CD8-positive, alpha-beta memory T cell (primary cell): ENCODE data around the gene KLHL22. TPM values are rescaled to one million over a fixed set of nuclear protein-coding genes. Genes with fewer than 3 reads are reported as not detected.

Experiments
- CTCF ChIA-PET: fragments of 350-600 bp; sonication (Branson Sonifier 250); formaldehyde crosslinking; loops from one replicate; lab custom pipeline; 2021; ENCODE audit warnings: antibody characterized with exemption; lab: Charles Lee
- POLR2A ChIA-PET: fragments of 350-600 bp; sonication (Branson Sonifier 250); formaldehyde crosslinking; loops from one replicate; lab custom pipeline; 2021; ENCODE audit warnings: antibody characterized with exemption; lab: Charles Lee
- DNase-seq, 5 donors: peaks; one replicate each; pipeline versions ENCODE4 v3.0.0 to v3.0.0-alpha.2; 2020 to 2022; ENCODE audit warnings: mixed read lengths in 1 of 5
- H3K27ac ChIP-seq: one replicate; pipeline ENCODE4 v1.7.0; 2013; ENCODE audit warnings: low read depth, mild to moderate bottlenecking, low read length, moderate library complexity
- H3K27me3 ChIP-seq: 2 replicates; pipeline ENCODE4 v1.7.0; 2013; ENCODE audit warnings: low read length, mild to moderate bottlenecking; ENCODE audit not compliant: insufficient read depth, poor library complexity, severe bottlenecking
- H3K36me3 ChIP-seq: 2 replicates; pipeline ENCODE4 v1.7.0; 2013; ENCODE audit warnings: mild to moderate bottlenecking, low read length, moderate library complexity; ENCODE audit not compliant: insufficient read depth
- H3K4me1 ChIP-seq: 2 replicates; pipeline ENCODE4 v1.7.0; 2013; ENCODE audit warnings: mild to moderate bottlenecking, low read length, moderate library complexity; ENCODE audit not compliant: insufficient read depth
- H3K4me3 ChIP-seq: 2 replicates; pipeline ENCODE4 v1.7.0; 2013; ENCODE audit warnings: mild to moderate bottlenecking, low read length
- H3K9me3 ChIP-seq: 2 replicates; pipeline ENCODE4 v1.7.0; 2013; ENCODE audit warnings: mild to moderate bottlenecking, low read length
- H3K27ac Mint-ChIP-seq, 8 donors: one replicate each; pipeline ENCODE4 v1.8.0; 2020 to 2021; ENCODE audit warnings: mixed read lengths in 8 of 8, mild to moderate bottlenecking in 6 of 8, inconsistent platforms in 3 of 8, moderate library complexity in 3 of 8
- H3K27me3 Mint-ChIP-seq, 2 donors: one replicate each; pipeline ENCODE4 v1.8.0; 2020 to 2021; ENCODE audit warnings: mixed read lengths in 2 of 2, mild to moderate bottlenecking in 1 of 2, moderate library complexity in 1 of 2
- H3K36me3 Mint-ChIP-seq, 3 donors: one replicate each; pipeline ENCODE4 v1.8.0; 2020 to 2021; ENCODE audit warnings: mixed read lengths in 3 of 3, inconsistent platforms in 1 of 3, mild to moderate bottlenecking in 1 of 3
- H3K4me1 Mint-ChIP-seq, 3 donors: one replicate each; pipeline ENCODE4 v1.8.0; 2020 to 2021; ENCODE audit warnings: mixed read lengths in 3 of 3, inconsistent platforms in 1 of 3, mild to moderate bottlenecking in 1 of 3
- H3K4me3 Mint-ChIP-seq, 7 donors: one replicate each; pipeline ENCODE4 v1.8.0; 2020 to 2021; ENCODE audit warnings: mixed read lengths in 7 of 7, mild to moderate bottlenecking in 6 of 7, moderate library complexity in 4 of 7, inconsistent platforms in 2 of 7
- H3K9me3 Mint-ChIP-seq, 5 donors: one replicate each; pipeline ENCODE4 v1.8.0; 2020 to 2022; ENCODE audit warnings: mixed read lengths in 5 of 5, mild to moderate bottlenecking in 3 of 5, moderate library complexity in 2 of 5, inconsistent platforms in 1 of 5
- polyA plus RNA-seq: library from polyadenylated mRNA; unstranded; fragments of 300-500 nt; fragmentation: Illumina TruSeq; gene quantifications from one replicate; pipeline ENCODE4 v1.2.3, GENCODE V29; 2021
- total RNA-seq, 2 experiments: library from RNA; stranded (reverse); gene quantifications; one replicate each; pipeline ENCODE4 v1.2.3, GENCODE V29; 2021

Gene KLHL22
- total and polyA plus RNA-seq, 3 experiments from 2014 or later = 17.2 to 25.4 (median 17.6) TPM

- no peaks in the 10 kb centered on the region for H3K36me3 ChIP-seq
- Mint-ChIP-seq H3K27ac (peak overlapping the region in 4 of 8 donors; percentile 28 to 79 (median 52)), H3K36me3 (peaks cover 0 to 3% (median 3%) of the 10 kb centered on the region in 3 donors), H3K4me1 (peaks cover 11 to 26% (median 13%) of the 10 kb centered on the region in 3 donors), H3K27me3 (peaks cover 35 to 42% of the 10 kb centered on the region in 2 donors), H3K9me3 (no peaks in the 10 kb centered on the region), H3K4me3 (peak overlapping the region; percentile 72 to 89 (median 83))
- ChIA-PET CTCF (interaction anchor here (1.1 to 1.3 kb wide), 2 partner anchors 19 to 26 kb away, joined by 3 to 4 read pairs; no protein-coding TSS in a partner anchor), POLR2A (no interaction called here)
- peak overlapping the region; percentile 27 for H3K4me3 ChIP-seq
- H3K9me3 ChIP-seq = no peaks in the 10 kb centered on the region
- peaks cover 13% of the 10 kb centered on the region for H3K4me1 ChIP-seq
- no peak overlapping the region for H3K27ac ChIP-seq
- DNase-seq = peak in 1 of 5 donors; percentile 47
- H3K27me3 ChIP-seq = peaks cover 35% of the 10 kb centered on the region
Observed at GRCh38 chr22:20436768-20437612, 58.6 kb downstream of the KLHL22 start.

DNA sequence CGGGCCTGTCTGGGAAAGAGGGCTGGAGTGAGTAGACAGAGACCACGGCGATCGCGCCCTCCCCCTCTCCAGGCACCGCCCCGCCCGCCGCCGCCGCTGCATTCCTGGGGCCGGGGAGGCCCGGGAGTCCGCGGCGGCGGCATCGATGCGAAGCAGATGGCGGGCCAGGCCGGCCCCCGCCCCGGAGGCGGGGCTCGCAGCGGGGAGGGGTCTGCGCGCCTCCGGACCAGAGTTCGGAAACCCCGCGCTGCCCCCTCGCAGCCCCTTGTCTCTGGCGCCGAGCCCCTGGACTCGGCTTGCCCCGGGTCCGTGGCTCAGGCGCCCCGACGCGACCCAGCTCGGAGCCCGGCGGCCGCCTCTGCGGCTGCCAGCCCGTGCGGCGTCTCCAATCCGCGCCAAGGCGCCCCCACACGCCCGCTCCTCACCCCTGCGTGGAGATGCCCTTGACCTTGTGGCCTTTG is 59.3 kb downstream of the KLHL22 start:
- Histone ChIP-seq H3K4me3 (no peak overlapping the region), H3K9me3 (no peaks in the 10 kb centered on the region), H3K36me3 (no peaks in the 10 kb centered on the region), H3K27me3 (peaks cover 35% of the 10 kb centered on the region), H3K4me1 (peaks cover 16% of the 10 kb centered on the region), H3K27ac (no peak overlapping the region)
- ChIA-PET POLR2A (no interaction called here), CTCF (interaction anchor here (1.1 to 1.3 kb wide), 2 partner anchors 20 to 27 kb away, joined by 3 to 4 read pairs; no protein-coding TSS in a partner anchor)
- DNase-seq = peak in 1 of 5 donors; percentile 37
- peak overlapping the region; percentile 72 to 89 (median 83) for H3K4me3 Mint-ChIP-seq
- peaks cover 0 to 3% (median 3%) of the 10 kb centered on the region in 3 donors for H3K36me3 Mint-ChIP-seq
- peaks cover 35 to 44% of the 10 kb centered on the region in 2 donors for H3K27me3 Mint-ChIP-seq
- no peaks in the 10 kb centered on the region for H3K9me3 Mint-ChIP-seq
- peaks cover 11 to 32% (median 13%) of the 10 kb centered on the region in 3 donors for H3K4me1 Mint-ChIP-seq
- peak overlapping the region in 1 of 8 donors; percentile 30 for H3K27ac Mint-ChIP-seq

DNA sequence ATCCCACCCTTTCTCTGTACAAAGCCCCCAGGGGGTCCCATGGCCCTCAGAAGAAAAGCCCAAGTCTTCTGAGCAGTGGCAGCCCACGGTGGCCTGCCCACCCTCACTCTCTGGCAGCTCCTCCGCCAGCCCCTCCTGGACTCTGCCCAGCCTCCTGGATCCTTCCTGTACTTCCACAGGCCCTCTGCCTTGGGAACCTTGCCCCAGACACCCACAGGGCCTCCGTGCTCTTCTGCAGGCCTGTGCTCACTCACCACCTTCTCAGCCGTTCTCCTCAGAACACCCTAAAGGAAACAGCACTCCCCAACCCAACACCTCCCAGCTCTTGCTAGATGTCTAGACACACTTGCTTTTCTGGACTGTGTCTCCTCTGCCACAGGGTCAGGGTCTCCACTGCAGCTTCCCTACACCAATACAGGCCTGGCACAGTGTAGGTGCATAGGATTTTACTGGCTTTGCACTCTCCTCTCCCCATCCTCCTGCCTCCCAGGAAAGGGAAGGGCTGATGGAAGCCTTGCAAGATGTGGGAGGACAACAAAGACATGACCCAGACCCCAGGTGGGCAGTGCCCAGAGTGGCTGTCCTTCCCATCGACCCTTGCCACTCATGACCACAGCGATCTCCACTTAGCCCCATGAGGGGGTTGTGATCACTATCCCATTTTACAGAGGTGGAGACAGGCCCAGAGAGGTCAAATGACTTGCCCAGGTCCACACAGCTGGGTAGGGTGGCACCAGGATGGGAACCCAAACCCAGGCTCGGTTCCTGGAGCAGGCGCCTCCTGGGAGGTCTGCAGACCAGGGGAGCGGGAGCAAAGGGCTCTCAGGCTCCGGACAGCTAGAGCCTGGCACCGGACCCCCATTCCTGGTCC is 59.9 kb downstream of the KLHL22 start:
- Mint-ChIP-seq H3K27ac (peak overlapping the region in 2 of 8 donors; percentile 16 to 36), H3K4me3 (peak overlapping the region; percentile 19 to 65 (median 52)), H3K9me3 (no peaks in the 10 kb centered on the region), H3K36me3 (peaks cover 0 to 3% (median 2%) of the 10 kb centered on the region in 3 donors), H3K27me3 (peaks cover 35 to 44% of the 10 kb centered on the region in 2 donors), H3K4me1 (peaks cover 11 to 36% (median 13%) of the 10 kb centered on the region in 3 donors)
- peaks cover 35% of the 10 kb centered on the region for H3K27me3 ChIP-seq
- no peaks in the 10 kb centered on the region for H3K36me3 ChIP-seq
- peak in 1 of 5 donors; percentile 46 for DNase-seq
- no peak overlapping the region for H3K4me3 ChIP-seq
- ChIA-PET CTCF (interaction anchor here (0.6 to 1.4 kb wide), 5 partner anchors 17 to 368 kb away, joined by 3 to 4 read pairs (median 3); no protein-coding TSS in a partner anchor), POLR2A (no interaction called here)
- H3K9me3 ChIP-seq = no peaks in the 10 kb centered on the region
- H3K4me1 ChIP-seq = peaks cover 23% of the 10 kb centered on the region
- no peak overlapping the region for H3K27ac ChIP-seq

- ChIA-PET CTCF (interaction anchor here (0.7 to 1.4 kb wide), 4 partner anchors 16 to 22 kb away, joined by 3 read pairs; no protein-coding TSS in a partner anchor), POLR2A (interaction anchor here (0.7 to 2.3 kb wide), 2 partner anchors 20 to 29 kb away, joined by 3 to 5 read pairs; no protein-coding TSS in a partner anchor)
Observed at GRCh38 chr22:20434773-20435172, 60.8 kb downstream of the KLHL22 start.

DNA sequence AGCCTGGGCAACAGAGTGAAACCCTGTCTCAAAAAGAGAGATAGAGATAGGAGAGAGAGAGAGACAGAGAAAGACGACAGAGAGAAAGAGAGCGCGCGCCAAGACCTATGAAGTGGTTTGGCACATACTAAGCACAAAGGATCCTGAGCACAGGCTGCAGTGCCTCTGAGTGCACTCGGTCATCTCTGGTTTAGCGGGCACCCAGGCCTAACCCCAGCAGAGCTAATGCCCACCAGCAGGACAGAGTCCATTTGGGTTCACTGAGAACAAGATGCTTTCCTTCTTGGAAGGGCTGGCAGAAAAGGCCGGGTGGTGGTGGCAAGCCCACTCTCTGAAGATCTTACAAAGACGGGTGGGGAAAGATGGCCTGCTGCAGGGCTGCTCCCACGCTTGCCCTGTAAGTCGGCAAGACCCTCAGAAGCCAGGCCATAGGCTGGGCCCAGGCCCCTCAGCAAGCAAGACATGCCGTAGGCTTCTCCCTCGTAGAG is 61.3 kb downstream of the KLHL22 start:
- peak in 1 of 5 donors; percentile 23 for DNase-seq
- peaks cover 35% of the 10 kb centered on the region for H3K27me3 ChIP-seq
- Mint-ChIP-seq H3K4me1 (peaks cover 12 to 46% (median 19%) of the 10 kb centered on the region in 3 donors), H3K4me3 (peak overlapping the region in 3 of 7 donors; percentile 41 to 80 (median 43)), H3K27me3 (peaks cover 35 to 44% of the 10 kb centered on the region in 2 donors), H3K9me3 (no peaks in the 10 kb centered on the region), H3K36me3 (no peaks in the 10 kb centered on the region), H3K27ac (no peak overlapping the region)
- no peaks in the 10 kb centered on the region for H3K9me3 ChIP-seq
- POLR2A ChIA-PET = interaction anchor here (0.7 to 2.3 kb wide), 2 partner anchors 20 to 29 kb away, joined by 3 to 5 read pairs; no protein-coding TSS in a partner anchor
- CTCF ChIA-PET = interaction anchor here (0.8 to 1.4 kb wide), 3 partner anchors 16 to 22 kb away, joined by 3 read pairs; no protein-coding TSS in a partner anchor
- H3K27ac ChIP-seq = no peak overlapping the region
- H3K36me3 ChIP-seq = no peaks in the 10 kb centered on the region
- no peak overlapping the region for H3K4me3 ChIP-seq
- H3K4me1 ChIP-seq = peaks cover 35% of the 10 kb centered on the region

More at GRCh38 chr22:20434773-20435172, 60.8 kb downstream of the KLHL22 start:
- peaks cover 35 to 44% of the 10 kb centered on the region in 2 donors for H3K27me3 Mint-ChIP-seq
- no peak overlapping the region for H3K27ac ChIP-seq
- H3K4me1 ChIP-seq = peaks cover 32% of the 10 kb centered on the region
- peak in 1 of 5 donors; percentile 4 for DNase-seq
- H3K9me3 Mint-ChIP-seq = no peaks in the 10 kb centered on the region
- peaks cover 0 to 3% (median 0%) of the 10 kb centered on the region in 3 donors for H3K36me3 Mint-ChIP-seq
- no peak overlapping the region for H3K4me3 ChIP-seq
- peaks cover 15 to 45% (median 19%) of the 10 kb centered on the region in 3 donors for H3K4me1 Mint-ChIP-seq
- H3K27me3 ChIP-seq = peaks cover 35% of the 10 kb centered on the region
- no peaks in the 10 kb centered on the region for H3K9me3 ChIP-seq
- peak overlapping the region in 3 of 7 donors; percentile 8 to 32 (median 29) for H3K4me3 Mint-ChIP-seq
- no peaks in the 10 kb centered on the region for H3K36me3 ChIP-seq
- peak overlapping the region in 1 of 8 donors; percentile 36 for H3K27ac Mint-ChIP-seq

DNA sequence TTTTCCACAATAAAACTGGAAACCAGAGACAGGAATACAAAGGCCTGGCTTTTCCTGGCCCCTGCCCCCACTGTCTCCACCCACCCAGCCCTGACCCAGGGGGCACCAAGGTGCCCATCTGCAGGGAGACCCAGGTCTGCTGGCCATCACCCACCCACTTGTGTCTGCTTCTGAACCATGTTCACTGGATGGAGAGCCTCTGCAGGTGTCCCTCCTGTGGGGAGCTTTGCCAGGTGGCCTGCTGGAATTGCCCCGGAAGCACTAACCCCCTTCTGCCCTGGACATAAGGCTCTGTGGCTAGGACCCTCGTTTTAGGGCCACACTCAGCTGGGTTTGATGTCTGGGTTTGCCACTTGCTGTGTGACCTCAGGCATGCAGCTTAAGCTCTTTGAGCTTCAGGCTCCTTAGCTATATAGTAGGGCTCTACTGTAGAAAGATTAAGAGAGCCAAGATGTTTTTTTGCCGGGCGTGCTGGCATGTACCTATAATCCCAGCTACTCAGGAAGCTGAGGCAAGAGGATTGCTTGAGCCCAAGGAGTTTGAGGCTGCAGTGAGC is 61.8 kb downstream of the KLHL22 start:
- peak in 1 of 5 donors; percentile 6 for DNase-seq
- ChIA-PET CTCF (interaction anchor here (0.8 kb wide), 1 partner anchor 15 kb away, joined by 3 read pairs; no protein-coding TSS in a partner anchor), POLR2A (interaction anchor here (2.3 kb wide), 1 partner anchor 21 kb away, joined by 5 read pairs; no protein-coding TSS in a partner anchor)
- Histone ChIP-seq H3K27me3 (peaks cover 37% of the 10 kb centered on the region), H3K4me3 (no peak overlapping the region), H3K36me3 (no peaks in the 10 kb centered on the region), H3K9me3 (no peaks in the 10 kb centered on the region), H3K4me1 (peaks cover 39% of the 10 kb centered on the region), H3K27ac (no peak overlapping the region)
- no peaks in the 10 kb centered on the region for H3K9me3 Mint-ChIP-seq
- H3K4me3 Mint-ChIP-seq = peak overlapping the region in 3 of 7 donors; percentile 41 to 80 (median 43)
- no peaks in the 10 kb centered on the region for H3K36me3 Mint-ChIP-seq
- peaks cover 35 to 47% of the 10 kb centered on the region in 2 donors for H3K27me3 Mint-ChIP-seq
- H3K4me1 Mint-ChIP-seq = peaks cover 15 to 52% (median 23%) of the 10 kb centered on the region in 3 donors
- peak overlapping the region in 1 of 8 donors; percentile 57 for H3K27ac Mint-ChIP-seq
